Erythroblast (primary cell): ENCODE data around the gene ATP6V1B1.

Source experiments
- GATA1 ChIP-seq: IDR thresholded peaks from 2 replicates; pipeline ENCODE4 v1.6.1; 2011; ENCODE audit warnings: low read depth, mild to moderate bottlenecking, control low read depth, low read length, moderate library complexity
- POLR2A ChIP-seq: IDR thresholded peaks from 2 replicates; pipeline ENCODE4 v1.6.1; 2011; ENCODE audit warnings: mild to moderate bottlenecking, low read length

DNA sequence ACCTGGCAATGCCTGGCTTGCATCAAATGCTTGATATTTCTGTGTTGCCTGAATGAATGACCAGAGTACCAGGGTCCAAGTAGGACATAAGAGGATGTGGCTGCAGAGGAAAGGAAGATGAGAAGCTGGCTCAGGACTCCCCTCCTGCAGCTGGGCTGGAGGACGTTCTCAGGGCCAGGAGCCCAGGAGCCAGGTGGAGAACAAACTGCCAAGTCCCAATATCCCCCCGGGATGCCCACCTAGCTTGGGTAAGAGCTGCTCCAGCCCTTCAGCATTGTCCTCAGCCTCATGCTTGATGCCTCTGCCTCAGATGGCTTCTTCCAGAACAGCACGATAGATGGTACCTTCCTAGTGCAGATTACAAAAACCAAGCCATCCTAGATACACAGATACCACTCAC lies 8.6 kb upstream of the ATP6V1B1 start:
- TF ChIP-seq POLR2A (no peak), GATA1 (no peak)
